Measurements from ENCODE around the gene WDR93. TPM values are rescaled to one million over a fixed set of nuclear protein-coding genes. Genes with fewer than 3 reads are reported as not detected.

The WDR93 gene
- total RNA-seq, 1 experiment from 2014 or later = not detected

DNA sequence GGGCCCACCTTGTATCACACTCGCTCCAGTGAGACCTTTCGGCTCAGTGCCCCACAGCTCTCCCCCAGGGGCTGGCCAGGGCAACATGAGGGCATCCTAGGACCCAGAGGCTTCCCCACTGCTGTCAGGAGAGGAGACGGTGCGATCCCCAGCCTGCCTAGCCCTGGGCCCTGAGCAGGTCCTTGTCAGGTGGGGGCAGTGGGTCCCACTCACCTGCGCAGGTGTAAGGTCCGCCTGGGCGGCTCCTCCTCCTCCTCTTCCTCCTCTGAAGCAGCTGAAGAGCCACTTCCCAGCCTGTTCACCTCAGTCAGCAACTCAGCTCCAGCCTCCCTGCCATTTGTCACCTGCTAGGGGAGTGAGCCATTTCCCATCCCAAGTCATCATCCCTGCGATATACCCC is 44.9 kb upstream of the WDR93 start:
- DNase-seq = no peak
- no peak overlapping the region for H4K91ac ChIP-seq (ENCODE audit: insufficient read length, low read depth, low read length)
- no peak overlapping the region for H2BK5ac ChIP-seq (ENCODE audit: insufficient read length, low read length)
- no peaks in the 10 kb centered on the region for H3K4me1 ChIP-seq (ENCODE audit: insufficient read depth, low read length)
- H3K36me3 Mint-ChIP-seq (ENCODE audit: insufficient read depth in 1 of 3, low read depth in 3 of 3) = peaks cover 24 to 68% (median 53%) of the 10 kb centered on the region in 3 experiments; a peak in 6 of 7 replicates
- no peak overlapping the region for H2BK20ac ChIP-seq (ENCODE audit: low read depth, low read length, poor library complexity, severe bottlenecking)
- no peaks in the 10 kb centered on the region for H3K27me3 Mint-ChIP-seq (ENCODE audit: low read depth)
- H3K4me1 Mint-ChIP-seq = peaks cover 3 to 7% of the 10 kb centered on the region in 2 experiments
- H3K4me2 ChIP-seq (ENCODE audit: insufficient read depth, insufficient read length, low read length) = no peak overlapping the region
- H3T11ph ChIP-seq (ENCODE audit: low read length) = no peak overlapping the region
- no peak overlapping the region for H2BK15ac ChIP-seq (ENCODE audit: low read depth, low read length)
- H2AFZ ChIP-seq (ENCODE audit: low read length) = no peak overlapping the region
- no peak overlapping the region for H3K56ac ChIP-seq (ENCODE audit: insufficient read length, low read depth, low read length)
- H3K4me3 Mint-ChIP-seq = no peak overlapping the region
- H4K5ac ChIP-seq (ENCODE audit: insufficient read length, low read depth, low read length) = no peak overlapping the region
- H3K27ac ChIP-seq (ENCODE audit: insufficient read length, low read depth, low read length) = no peak overlapping the region
- H3K79me1 ChIP-seq (ENCODE audit: insufficient read depth, low read depth, low read length, poor library complexity, severe bottlenecking) = no peaks in the 10 kb centered on the region
- H3K23me2 ChIP-seq (ENCODE audit: insufficient read length, low read depth, low read length, poor library complexity, severe bottlenecking) = no peaks in the 10 kb centered on the region
- TF ChIP-seq, protein P1, sequence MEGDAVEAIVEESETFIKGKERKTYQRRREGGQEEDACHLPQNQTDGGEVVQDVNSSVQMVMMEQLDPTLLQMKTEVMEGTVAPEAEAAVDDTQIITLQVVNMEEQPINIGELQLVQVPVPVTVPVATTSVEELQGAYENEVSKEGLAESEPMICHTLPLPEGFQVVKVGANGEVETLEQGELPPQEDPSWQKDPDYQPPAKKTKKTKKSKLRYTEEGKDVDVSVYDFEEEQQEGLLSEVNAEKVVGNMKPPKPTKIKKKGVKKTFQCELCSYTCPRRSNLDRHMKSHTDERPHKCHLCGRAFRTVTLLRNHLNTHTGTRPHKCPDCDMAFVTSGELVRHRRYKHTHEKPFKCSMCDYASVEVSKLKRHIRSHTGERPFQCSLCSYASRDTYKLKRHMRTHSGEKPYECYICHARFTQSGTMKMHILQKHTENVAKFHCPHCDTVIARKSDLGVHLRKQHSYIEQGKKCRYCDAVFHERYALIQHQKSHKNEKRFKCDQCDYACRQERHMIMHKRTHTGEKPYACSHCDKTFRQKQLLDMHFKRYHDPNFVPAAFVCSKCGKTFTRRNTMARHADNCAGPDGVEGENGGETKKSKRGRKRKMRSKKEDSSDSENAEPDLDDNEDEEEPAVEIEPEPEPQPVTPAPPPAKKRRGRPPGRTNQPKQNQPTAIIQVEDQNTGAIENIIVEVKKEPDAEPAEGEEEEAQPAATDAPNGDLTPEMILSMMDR (conservative IDR thresholded peaks at IDR 0.05) = no peak
- H3K23ac ChIP-seq (ENCODE audit: insufficient read length, low read depth, low read length) = no peak overlapping the region
- no peaks in the 10 kb centered on the region for H3K27me3 ChIP-seq (ENCODE audit: insufficient read depth, low read length)
- no peak overlapping the region for H3K18ac ChIP-seq (ENCODE audit: insufficient read length, low read depth, low read length)
- H3K79me2 ChIP-seq (ENCODE audit: insufficient read depth, low read length) = no peaks in the 10 kb centered on the region
- H3K14ac ChIP-seq (ENCODE audit: insufficient read depth, low read length) = no peak overlapping the region
- no peak overlapping the region for H2BK120ac ChIP-seq (ENCODE audit: low read depth, low read length, poor library complexity, severe bottlenecking)
- H3K27ac Mint-ChIP-seq = no peak overlapping the region
- H3K9ac ChIP-seq (ENCODE audit: extremely low read depth, insufficient read length, low read length) = no peak overlapping the region
- no peak overlapping the region for H2BK12ac ChIP-seq (ENCODE audit: insufficient read length, low read depth, low read length)
- no peaks in the 10 kb centered on the region for H4K20me1 ChIP-seq (ENCODE audit: control insufficient read depth, insufficient read depth, insufficient read length)
- H3K9me3 Mint-ChIP-seq = no peaks in the 10 kb centered on the region; a peak in 1 of 5 replicates
- no peak overlapping the region for H4K8ac ChIP-seq (replicated peaks; ENCODE audit: insufficient read length, low read depth, low read length)
- H2AK5ac ChIP-seq (ENCODE audit: insufficient read length, low read length) = no peak overlapping the region
- H3K4ac ChIP-seq (ENCODE audit: low read depth, low read length) = no peak overlapping the region
- no CpG with 5 or more reads among the region's 8 CpGs for WGBS (ENCODE audit: extremely low coverage, insufficient read length, low lambda C conversion rate)
- H3K9me3 ChIP-seq (ENCODE audit: control insufficient read depth, low read depth, low read length) = no peaks in the 10 kb centered on the region
